Measurements from ENCODE around the gene LY6G5B.

GRCh38 chr6:31719001-31719400 is 49.2 kb downstream of the LY6G5B start:
- TF ChIP-seq, protein P1, sequence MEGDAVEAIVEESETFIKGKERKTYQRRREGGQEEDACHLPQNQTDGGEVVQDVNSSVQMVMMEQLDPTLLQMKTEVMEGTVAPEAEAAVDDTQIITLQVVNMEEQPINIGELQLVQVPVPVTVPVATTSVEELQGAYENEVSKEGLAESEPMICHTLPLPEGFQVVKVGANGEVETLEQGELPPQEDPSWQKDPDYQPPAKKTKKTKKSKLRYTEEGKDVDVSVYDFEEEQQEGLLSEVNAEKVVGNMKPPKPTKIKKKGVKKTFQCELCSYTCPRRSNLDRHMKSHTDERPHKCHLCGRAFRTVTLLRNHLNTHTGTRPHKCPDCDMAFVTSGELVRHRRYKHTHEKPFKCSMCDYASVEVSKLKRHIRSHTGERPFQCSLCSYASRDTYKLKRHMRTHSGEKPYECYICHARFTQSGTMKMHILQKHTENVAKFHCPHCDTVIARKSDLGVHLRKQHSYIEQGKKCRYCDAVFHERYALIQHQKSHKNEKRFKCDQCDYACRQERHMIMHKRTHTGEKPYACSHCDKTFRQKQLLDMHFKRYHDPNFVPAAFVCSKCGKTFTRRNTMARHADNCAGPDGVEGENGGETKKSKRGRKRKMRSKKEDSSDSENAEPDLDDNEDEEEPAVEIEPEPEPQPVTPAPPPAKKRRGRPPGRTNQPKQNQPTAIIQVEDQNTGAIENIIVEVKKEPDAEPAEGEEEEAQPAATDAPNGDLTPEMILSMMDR (IDR thresholded peaks at IDR 0.05) = no peak
- TF ChIP-seq EZH2phosphoT487 (IDR thresholded peaks at IDR 0.05) (no peak), EZH2 (IDR thresholded peaks at IDR 0.05) (no peak)

All from neural progenitor cell (in vitro differentiated cells).